K562 (cell line): Measurements from ENCODE around the gene CENPX. TPM values are rescaled to one million over a fixed set of nuclear protein-coding genes. Genes with fewer than 3 reads are reported as not detected.

Experiments used
- ATAC-seq: fragments of 200-7000 bp; cut with Tn5 transposase; 3 replicates; pipeline ENCODE4 v1.9.1; 2020; ENCODE audit warnings: moderate library complexity
- BruUV-seq: library from RNA; stranded (reverse); fragments of 400-500 nt; replicated peaks from 2 replicates; lab custom pipeline; 2021; lab: Mats Ljungman, UMichigan
- CTCF ChIA-PET: fragments of 300-600 bp; formaldehyde crosslinking; extraction: SDS; loops from one replicate; lab custom pipeline; 2021; ENCODE audit warnings: low intra/inter-chr PET ratio; lab: Yijun Ruan, JAX
- POLR2A ChIA-PET: fragments of 300-600, 350-650 bp; sonication (Branson Sonifier 250); formaldehyde crosslinking; extraction: SDS; loops from one replicate; lab custom pipeline; 2021; ENCODE audit warnings: antibody characterized with exemption, inconsistent platforms; lab: Yijun Ruan, JAX
- DNase-seq, 4 experiments: peaks; one replicate each; pipeline versions ENCODE4 v3.0.0 to v3.0.0-alpha.2; 2011 to 2018; ENCODE audit warnings: low spot score in 3 of 4, mixed read lengths in 3 of 4; ENCODE audit errors: extremely low read depth in 1 of 4
- FAIRE-seq: peaks from 2 replicates; lab custom pipeline; 2011; peaks lifted over from hg19 to GRCh38; lab: Jason Lieb, UNC
- H2AFZ ChIP-seq: 2 replicates; pipeline ENCODE4 v1.6.0; 2011; ENCODE audit warnings: low read depth, low read length, control low read depth, inconsistent platforms
- H3K27ac ChIP-seq: fragments of 200-600 bp; 3 replicates; pipeline ENCODE4 v1.8.0; 2011; ENCODE audit warnings: low read depth, mild to moderate bottlenecking, control low read depth, inconsistent platforms, low read length, moderate library complexity, mixed read lengths; ENCODE audit errors: extremely low read depth
- H3K27me3 ChIP-seq, 2 experiments: fragments of 300-600 bp in 1 of 2; 2 replicates in 1 of 2; 3 replicates in 1 of 2; pipeline versions ENCODE4 v1.6.0 to v1.8.0; 2011; ENCODE audit warnings: inconsistent platforms in 2 of 2, low read length in 2 of 2, mild to moderate bottlenecking in 1 of 2, mixed read lengths in 1 of 2, moderate library complexity in 1 of 2; ENCODE audit not compliant: control insufficient read depth in 2 of 2, insufficient read depth in 2 of 2
- H3K36me3 ChIP-seq: fragments of 300-600 bp; 3 replicates; pipeline ENCODE4 v1.8.0; 2011; ENCODE audit warnings: mild to moderate bottlenecking, low read length, inconsistent platforms; ENCODE audit not compliant: control insufficient read depth, insufficient read depth
- H3K4me1 ChIP-seq, 2 experiments: fragments of 200-600 bp in 1 of 2; replicated peaks in 1 of 2; 2 replicates in 1 of 2; 3 replicates in 1 of 2; pipeline versions ENCODE4 v1.5.1 to v1.8.0; 2011; ENCODE audit warnings: inconsistent platforms in 2 of 2, low read length in 2 of 2, mild to moderate bottlenecking in 1 of 2, mixed read lengths in 1 of 2, moderate library complexity in 1 of 2; ENCODE audit not compliant: control insufficient read depth in 2 of 2, insufficient read depth in 2 of 2
- H3K4me2 ChIP-seq: 2 replicates; pipeline ENCODE4 v1.6.1; 2011; ENCODE audit warnings: low read length, control low read depth, inconsistent platforms, mixed read lengths; ENCODE audit not compliant: insufficient read depth
- H3K4me3 ChIP-seq: fragments of 200-600 bp; sonication (generic), shearing (Covaris generic); 2 replicates; pipeline ENCODE4 v1.5.1; 2016; ENCODE audit warnings: control low read depth, inconsistent platforms
- H3K79me2 ChIP-seq: fragments of 200-600 bp; 3 replicates; pipeline ENCODE4 v1.8.0; 2011; ENCODE audit warnings: low read length, inconsistent platforms; ENCODE audit not compliant: control insufficient read depth, insufficient read depth
- H3K9ac ChIP-seq, 2 experiments: 2 replicates each; pipeline versions ENCODE4 v1.6.0 to v1.6.1; 2011; ENCODE audit warnings: low read depth in 2 of 2, low read length in 2 of 2, control low read depth in 1 of 2, inconsistent platforms in 1 of 2, mild to moderate bottlenecking in 1 of 2, mixed read lengths in 1 of 2; ENCODE audit not compliant: insufficient read depth in 1 of 2
- H3K9me1 ChIP-seq: one replicate; pipeline ENCODE4 v1.6.0; 2011; ENCODE audit warnings: inconsistent platforms, mild to moderate bottlenecking, low read length, moderate library complexity; ENCODE audit not compliant: control insufficient read depth, insufficient read depth
- H3K9me3 ChIP-seq: replicated peaks from 2 replicates; pipeline ENCODE4 v1.5.1; 2011; ENCODE audit warnings: low read depth, low read length, inconsistent platforms; ENCODE audit not compliant: control insufficient read depth, insufficient read depth
- H4K20me1 ChIP-seq: replicated peaks from 2 replicates; pipeline ENCODE4 v1.6.1; 2011; ENCODE audit warnings: low read length, inconsistent platforms, mixed read lengths; ENCODE audit not compliant: control insufficient read depth, insufficient read depth
- CAMTA2 ChIP-seq: fragments of 250-450 bp; sonication (Bioruptor Pico); conservative IDR thresholded peaks from 2 replicates; pipeline ENCODE4 v1.5.1; 2022
- CBFA2T2 ChIP-seq: fragments of 450-650 bp; conservative IDR thresholded peaks from 2 replicates; pipeline ENCODE4 v1.6.1; 2017; ENCODE audit warnings: mild to moderate bottlenecking
- E2F8 ChIP-seq: fragments of 450-650 bp; IDR thresholded peaks from 2 replicates; pipeline ENCODE4 v1.7.1; 2018; ENCODE audit warnings: mild to moderate bottlenecking, low read depth; ENCODE audit not compliant: partially characterized antibody
- JUNB ChIP-seq: fragments of 450-650 bp; formaldehyde crosslinking; conservative IDR thresholded peaks from 2 replicates; pipeline ENCODE4 v1.4.0; 2020; ENCODE audit warnings: mild to moderate bottlenecking
- MXI1 ChIP-seq: IDR thresholded peaks from 2 replicates; pipeline ENCODE4 v1.6.1; 2011; ENCODE audit warnings: low read depth, mild to moderate bottlenecking, improper control_type of control experiment, low read length
- SP2 ChIP-seq: IDR thresholded peaks from 2 replicates; pipeline ENCODE4 v1.6.1; 2011; ENCODE audit warnings: mild to moderate bottlenecking, low read depth, low read length, moderate library complexity; ENCODE audit not compliant: poor library complexity, severe bottlenecking; ENCODE audit errors: extremely low read depth
- TAF9B ChIP-seq: fragments of 450-650 bp; IDR thresholded peaks from 2 replicates; pipeline ENCODE4 v1.6.1; 2018; ENCODE audit warnings: mild to moderate bottlenecking; ENCODE audit not compliant: partially characterized antibody
- ZFPM2 ChIP-seq: fragments of 250-450 bp; sonication (Bioruptor Pico); IDR thresholded peaks from 2 replicates; pipeline ENCODE4 v1.5.1; 2022; ENCODE audit warnings: mild to moderate bottlenecking
- ZNF239 ChIP-seq: fragments of 250-450 bp; sonication (Bioruptor Pico); IDR thresholded peaks from 2 replicates; pipeline ENCODE4 v1.4.0; 2020; ENCODE audit warnings: mild to moderate bottlenecking
- ZNF263 ChIP-seq: sonication (generic); formaldehyde crosslinking; IDR thresholded peaks from 2 replicates; pipeline ENCODE4 v1.8.0; 2022; ENCODE audit warnings: mild to moderate bottlenecking, missing genetic modification reagents, borderline replicate concordance
- ZNF324 ChIP-seq: fragments of 250-450 bp; sonication (Bioruptor Pico); IDR thresholded peaks from 2 replicates; pipeline ENCODE4 v1.4.0; 2020; ENCODE audit warnings: mild to moderate bottlenecking
- WGBS: fragments of 100-300 bp; shearing (Covaris generic); methylation state at CpG from one replicate; pipeline ENCODE4 v1.1.6; 2016; ENCODE audit warnings: low coverage, mixed read lengths; ENCODE audit not compliant: insufficient coverage; ENCODE audit errors: missing lambda C conversion rate; 5-methylcytosine and 5-hydroxymethylcytosine counted together
- in situ Hi-C: fragments of 300-500 bp; cut with MboI; formaldehyde crosslinking; loops from 4 replicates; pipeline ENCODE4 v1.15.0; 2018; ENCODE audit warnings: inconsistent platforms, mixed read lengths
- intact Hi-C: fragments of 100-400 bp; cut with micrococcal nuclease; formaldehyde crosslinking; loops from 2 replicates; pipeline ENCODE4 v1.14.2; 2022
- polyA plus RNA-seq, 8 experiments: library from polyadenylated mRNA; depleted of rRNA in 4 of 8; stranded (reverse) in 5 of 8; unstranded in 3 of 8; fragments of >200 nt; fragmentation: Nextera tagmentation in 2 of 8; fragmentation: Illumina TruSeq in 1 of 8; extraction: Ambion mirVana in 2 of 8; extraction: Trizol in 1 of 8; gene quantifications; 2 replicates each; pipeline versions ENCODE4 v1.2.1 to v1.2.3, GENCODE V29; 2011 to 2014; ENCODE audit warnings: inconsistent platforms in 1 of 8, missing spikeins in 1 of 8
- total RNA-seq, 7 experiments: library from RNA; depleted of rRNA in 6 of 7; stranded (reverse); fragments of >200 nt in 6 of 7; fragmentation: Illumina TruSeq in 2 of 7; extraction: Trizol in 2 of 7; gene quantifications; 2 replicates each; pipeline versions ENCODE4 v1.2.1 to v1.2.3, GENCODE V29; 2011 to 2021; ENCODE audit warnings: low replicate concordance in 1 of 7

Gene CENPX
- total and polyA plus RNA-seq, 9 of the 15 experiments (the other 6 are each of a cell fraction or from before 2014, with no cell fraction given), result 32.7 to 352 (median 127) TPM

- no TSS peak for BruUV-seq
- H3K79me2 ChIP-seq, result no peaks in the 10 kb centered on the region
- ATAC-seq (no peak), DNase-seq (no peak), FAIRE-seq (no peak)
- no peaks in the 10 kb centered on the region; the same call in 2 of the 3 replicates for H3K36me3 ChIP-seq
- intact Hi-C loops, result no loop called here
- H3K9me3 ChIP-seq, result no peaks in the 10 kb centered on the region
- H3K4me2 ChIP-seq, result no peak overlapping the region
- 91% methylated on average over 17 of the region's 19 CpGs for WGBS
- H4K20me1 ChIP-seq, result no peaks in the 10 kb centered on the region
- CTCF ChIA-PET, result no interaction called here
- in situ Hi-C loops, result no loop called here
- no peak overlapping the region for H2AFZ ChIP-seq
- H3K4me3 ChIP-seq, result no peak overlapping the region
- H3K27me3 ChIP-seq, result no peaks in the 10 kb centered on the region
- POLR2A ChIA-PET, result interaction anchor here (0.6 kb wide), 2 partner anchors 11 to 440 kb away, joined by 3 read pairs; partner anchors contain the start of genes CENPX and LRRC45
- H3K27ac ChIP-seq, result no peak overlapping the region
- H3K9ac ChIP-seq, result peak overlapping the region in 1 of 2 experiments; percentile 26; a peak in 1 of 4 replicates
- peaks cover 0 to 87% of the 10 kb centered on the region in 2 experiments; a peak in 2 of 5 replicates for H3K4me1 ChIP-seq
- TF ChIP-seq ZNF239, result no peak
- no peak for TF ChIP-seq ZNF324
- TF ChIP-seq, all 486 proteins: peak for 0
- H3K9me1 ChIP-seq, result no peaks in the 10 kb centered on the region
These were observed 11.0 kb downstream of the CENPX start for GRCh38 chr17:82011617-82012187.

- H4K20me1 ChIP-seq, result 0 out of 2 replicates have a peak, but pooled peaks cover 4% of the 10 kb centered on the region
- POLR2A ChIA-PET, result interaction anchor here (0.6 kb wide), 1 partner anchor 12 kb away, joined by 3 read pairs; the partner anchor contains the start of genes CENPX and LRRC45
- peaks cover 0 to 81% of the 10 kb centered on the region in 2 experiments; a peak in 2 of 5 replicates for H3K4me1 ChIP-seq
- H2AFZ ChIP-seq, result no peak overlapping the region
- H3K9ac ChIP-seq, result no peak overlapping the region; a peak in 1 of 4 replicates
- H3K36me3 ChIP-seq, result no peaks in the 10 kb centered on the region; the same call in 2 of the 3 replicates
- in situ Hi-C loops, result no loop called here
- intact Hi-C loops, result no loop called here
- no peak overlapping the region for H3K4me2 ChIP-seq
- H3K27me3 ChIP-seq, result no peaks in the 10 kb centered on the region
- no peaks in the 10 kb centered on the region for H3K9me3 ChIP-seq
- peaks cover under 1% of the 10 kb centered on the region for H3K9me1 ChIP-seq
- 86% methylated on average over 27 of the region's 39 CpGs for WGBS
- FAIRE-seq, result no peak
- no peak for ATAC-seq
- no peak overlapping the region for H3K27ac ChIP-seq
- H3K79me2 ChIP-seq, result no peaks in the 10 kb centered on the region
- no peak overlapping the region for H3K4me3 ChIP-seq
- DNase-seq, result no peak
- CTCF ChIA-PET, result no interaction called here
- no TSS peak for BruUV-seq
- TF ChIP-seq CAMTA2 (CRISPR knock-in tag) (no peak), E2F8 (no peak), JUNB (no peak), MXI1 (no peak), ZNF263 (CRISPR knock-in tag) (no peak), TAF9B (no peak), CBFA2T2 (no peak), ZFPM2 (CRISPR knock-in tag) (no peak), SP2 (no peak)
These were observed 11.8 kb downstream of the CENPX start for GRCh38 chr17:82010575-82011525.
